Astrocyte of the spinal cord (primary cell): ENCODE measurements around the gene PTTG2.

Experiments
- DNase-seq: peaks from one replicate; pipeline ENCODE4 v3.0.0; 2011; ENCODE audit warnings: low read depth, low spot score
- H3K4me3 ChIP-seq: 2 replicates; pipeline ENCODE4 v1.5.1; 2011; ENCODE audit warnings: low read depth, mild to moderate bottlenecking, low read length, moderate library complexity
- in situ Hi-C: cut with HindIII; loops from 2 replicates; pipeline ENCODE4 v1.10.0; 2017; ENCODE audit warnings: low sequenced_read_pairs
- TF ChIP-seq, protein P1 (sequence below): IDR thresholded peaks from 2 replicates; pipeline ENCODE4 v1.5.1; 2012; ENCODE audit warnings: low read depth, mild to moderate bottlenecking, low read length, inconsistent platforms

Gene PTTG2

DNA sequence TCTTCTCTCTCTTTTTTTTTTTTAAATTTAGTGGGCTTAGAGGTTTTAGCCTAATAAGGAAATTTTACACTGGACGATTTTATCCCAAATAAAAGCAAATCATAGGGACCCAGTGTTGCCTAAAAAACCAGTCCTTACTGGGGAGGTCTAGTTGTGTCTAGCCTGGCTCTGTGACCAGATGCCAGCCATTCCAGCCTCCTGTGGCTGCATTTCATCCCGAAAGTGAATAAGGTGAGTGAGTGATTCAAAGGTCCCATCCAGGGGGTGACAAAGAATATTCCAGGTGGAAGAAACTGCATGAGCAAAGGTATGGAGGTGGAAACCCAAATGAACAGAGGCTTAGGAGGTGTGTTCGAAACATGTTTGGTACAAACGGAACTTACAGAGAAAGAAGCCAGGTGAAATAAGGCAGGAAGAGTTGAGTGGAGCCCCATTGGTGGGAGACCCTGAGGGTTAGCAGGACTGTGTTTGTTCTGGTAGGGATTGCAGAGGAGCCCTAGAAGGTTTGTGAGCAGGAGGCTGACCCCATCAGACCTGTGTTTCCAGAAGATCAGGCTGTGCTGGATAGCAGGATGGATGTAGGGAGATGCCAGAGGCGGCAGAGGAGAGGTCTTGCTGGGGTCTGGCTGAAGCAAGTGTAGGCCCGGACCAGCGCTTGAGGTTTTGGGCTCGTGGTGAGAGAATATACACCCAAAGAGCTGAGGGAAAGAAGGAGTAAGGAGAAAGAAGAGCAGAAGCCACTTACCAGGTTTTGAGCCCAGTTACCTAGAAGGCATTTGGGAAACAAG is 31.6 kb downstream of the PTTG2 start:
- TF ChIP-seq, protein P1, sequence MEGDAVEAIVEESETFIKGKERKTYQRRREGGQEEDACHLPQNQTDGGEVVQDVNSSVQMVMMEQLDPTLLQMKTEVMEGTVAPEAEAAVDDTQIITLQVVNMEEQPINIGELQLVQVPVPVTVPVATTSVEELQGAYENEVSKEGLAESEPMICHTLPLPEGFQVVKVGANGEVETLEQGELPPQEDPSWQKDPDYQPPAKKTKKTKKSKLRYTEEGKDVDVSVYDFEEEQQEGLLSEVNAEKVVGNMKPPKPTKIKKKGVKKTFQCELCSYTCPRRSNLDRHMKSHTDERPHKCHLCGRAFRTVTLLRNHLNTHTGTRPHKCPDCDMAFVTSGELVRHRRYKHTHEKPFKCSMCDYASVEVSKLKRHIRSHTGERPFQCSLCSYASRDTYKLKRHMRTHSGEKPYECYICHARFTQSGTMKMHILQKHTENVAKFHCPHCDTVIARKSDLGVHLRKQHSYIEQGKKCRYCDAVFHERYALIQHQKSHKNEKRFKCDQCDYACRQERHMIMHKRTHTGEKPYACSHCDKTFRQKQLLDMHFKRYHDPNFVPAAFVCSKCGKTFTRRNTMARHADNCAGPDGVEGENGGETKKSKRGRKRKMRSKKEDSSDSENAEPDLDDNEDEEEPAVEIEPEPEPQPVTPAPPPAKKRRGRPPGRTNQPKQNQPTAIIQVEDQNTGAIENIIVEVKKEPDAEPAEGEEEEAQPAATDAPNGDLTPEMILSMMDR = no peak
- no peak for DNase-seq
- in situ Hi-C loops = no loop called here
- H3K4me3 ChIP-seq = no peak overlapping the region

DNA sequence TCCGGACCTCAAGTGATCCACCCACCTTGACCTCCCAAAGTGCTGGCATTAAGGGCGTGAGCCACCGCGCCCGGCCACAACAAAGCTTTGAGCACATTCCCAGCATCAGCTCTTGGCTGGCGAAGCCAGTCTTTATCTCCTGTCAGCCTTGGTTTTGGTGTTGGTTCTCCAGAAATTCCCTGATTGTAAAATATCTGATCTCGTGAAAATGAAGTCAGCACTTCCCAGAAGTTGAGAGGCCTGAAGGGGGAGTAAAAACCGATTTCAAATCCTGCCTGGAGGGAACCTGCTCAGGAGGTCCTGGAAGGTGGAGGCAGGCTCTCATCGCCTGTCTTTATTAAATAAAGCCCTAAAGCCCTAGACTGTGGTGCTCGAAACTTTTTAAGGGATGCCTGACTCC is 33.6 kb downstream of the PTTG2 start:
- in situ Hi-C loops = no loop called here
- TF ChIP-seq, protein P1 = no peak
- no peak for DNase-seq
- H3K4me3 ChIP-seq = no peak overlapping the region

DNA sequence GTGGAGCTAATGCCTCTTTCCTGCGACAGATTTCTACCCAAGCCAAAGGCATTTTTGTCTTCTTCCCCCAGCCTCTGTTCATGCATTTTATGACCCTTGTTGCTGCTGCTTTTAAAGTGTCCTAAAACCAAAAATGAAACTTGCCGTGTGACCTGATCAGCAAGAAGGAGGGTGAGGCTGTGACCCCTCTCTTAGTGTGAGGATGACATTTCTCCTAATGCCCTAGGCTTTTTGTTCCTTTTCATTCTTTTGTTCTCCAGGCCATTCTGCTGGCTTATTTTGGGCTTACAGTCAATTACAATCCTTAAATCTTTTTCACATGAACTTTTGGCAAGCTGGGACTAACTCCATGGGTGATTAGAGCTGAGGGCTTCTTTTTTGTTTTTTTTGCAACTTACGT is 34.4 kb downstream of the PTTG2 start:
- in situ Hi-C loops = no loop called here
- no peak for DNase-seq
- TF ChIP-seq, protein P1 = no peak
- no peak overlapping the region for H3K4me3 ChIP-seq

DNA sequence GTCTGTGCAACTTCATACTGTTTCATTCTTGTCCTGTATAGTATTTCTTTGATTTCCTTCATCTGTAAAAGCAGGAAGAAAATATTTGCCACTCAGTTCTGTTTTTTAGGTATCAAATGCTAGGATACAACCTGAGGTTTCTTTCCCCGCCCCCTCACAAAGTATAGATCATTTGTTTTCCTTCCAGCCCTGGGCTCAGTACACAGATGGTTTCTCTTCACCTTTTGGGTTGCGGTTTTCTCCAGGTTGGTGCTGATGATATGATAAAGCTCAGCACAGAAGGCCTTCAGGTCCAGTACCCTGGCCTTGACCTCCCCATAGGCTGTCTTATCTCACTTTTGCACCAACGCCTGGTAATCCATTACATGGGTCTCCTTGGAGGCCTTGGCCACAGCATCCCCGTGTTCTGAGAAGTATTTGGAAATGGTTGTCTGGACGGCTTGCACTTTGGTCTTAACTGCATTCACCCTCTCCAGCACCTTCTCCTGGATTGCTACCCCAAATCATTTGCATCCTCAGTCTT is 35.2 kb downstream of the PTTG2 start:
- no peak overlapping the region for H3K4me3 ChIP-seq
- TF ChIP-seq, protein P1 = no peak
- no peak for DNase-seq
- in situ Hi-C loops = no loop called here

DNA sequence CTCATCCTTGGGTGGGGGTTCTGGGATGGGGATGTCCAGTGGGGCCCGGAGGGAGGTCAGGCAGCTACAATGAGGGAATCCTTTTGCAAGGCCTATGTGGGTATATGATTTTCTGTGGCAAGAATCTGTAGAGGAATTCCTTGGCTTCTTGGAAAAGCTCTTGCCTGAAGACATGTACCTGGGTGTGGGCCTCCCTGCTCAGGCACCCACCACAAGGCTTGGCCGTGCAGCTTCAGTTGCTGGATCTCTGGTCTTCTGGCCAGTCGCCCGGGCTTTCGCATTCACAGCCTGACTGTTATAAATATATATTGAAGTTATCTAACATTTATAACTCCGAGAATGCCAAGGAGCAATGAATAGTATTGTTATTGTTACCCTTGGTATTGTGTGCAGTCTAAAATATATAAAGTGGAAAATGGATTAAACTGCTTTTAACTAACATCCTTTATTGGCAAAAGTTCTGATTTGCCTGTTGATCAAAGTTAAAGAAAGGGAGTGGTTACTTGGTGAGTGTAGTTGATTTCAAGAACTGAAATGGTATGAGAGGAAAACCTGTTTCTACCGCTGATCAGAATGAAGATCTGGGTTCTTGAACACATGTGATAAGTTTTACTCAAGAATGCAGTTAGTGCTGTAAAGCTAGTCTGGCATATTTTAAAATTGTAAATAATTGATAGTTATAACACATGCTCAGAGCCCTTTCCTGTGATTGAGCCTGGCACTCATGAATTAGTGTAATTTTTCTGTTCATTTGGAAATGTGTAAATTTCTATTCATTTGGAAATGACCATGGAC is 36.0 kb downstream of the PTTG2 start:
- in situ Hi-C loops = no loop called here
- TF ChIP-seq, protein P1 = no peak
- no peak overlapping the region for H3K4me3 ChIP-seq
- no peak for DNase-seq

DNA sequence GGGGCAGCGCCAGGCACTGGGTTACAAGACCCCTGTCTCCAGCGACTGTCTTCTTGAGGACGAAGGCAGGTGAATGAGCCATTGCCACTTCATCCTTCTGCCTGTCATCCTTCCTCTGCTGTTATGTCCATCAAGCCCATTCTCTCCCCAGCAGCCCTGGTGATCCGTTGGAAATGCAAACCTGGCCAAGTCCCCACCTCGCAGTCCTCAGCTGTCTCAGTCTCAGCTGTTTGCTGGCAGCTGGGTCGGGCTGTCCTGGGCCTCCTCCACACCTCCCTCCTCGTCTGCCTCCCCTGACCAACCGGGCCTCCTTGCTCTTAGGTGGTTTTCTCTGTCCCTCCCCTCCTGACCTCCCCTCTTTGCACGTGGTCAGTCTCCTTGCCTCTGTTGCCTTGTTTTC is 38.0 kb downstream of the PTTG2 start:
- DNase-seq = no peak
- TF ChIP-seq, protein P1 = no peak
- no peak overlapping the region for H3K4me3 ChIP-seq
- in situ Hi-C loops = no loop called here
